CD4-positive, alpha-beta T cell treated with Interleukin-4 for 1 hour (primary cell): ENCODE measurements around the gene PRDM5.
"Not testable (repeated sequence)": the region's sequence is repeated elsewhere in the genome, so short reads cannot be mapped to it uniquely, and the experiment has no call there.

Experiments
- DNase-seq, 2 donors: peaks; one replicate each; pipeline ENCODE4 v3.0.0-alpha.2; 2020 to 2022

The PRDM5 gene

DNA sequence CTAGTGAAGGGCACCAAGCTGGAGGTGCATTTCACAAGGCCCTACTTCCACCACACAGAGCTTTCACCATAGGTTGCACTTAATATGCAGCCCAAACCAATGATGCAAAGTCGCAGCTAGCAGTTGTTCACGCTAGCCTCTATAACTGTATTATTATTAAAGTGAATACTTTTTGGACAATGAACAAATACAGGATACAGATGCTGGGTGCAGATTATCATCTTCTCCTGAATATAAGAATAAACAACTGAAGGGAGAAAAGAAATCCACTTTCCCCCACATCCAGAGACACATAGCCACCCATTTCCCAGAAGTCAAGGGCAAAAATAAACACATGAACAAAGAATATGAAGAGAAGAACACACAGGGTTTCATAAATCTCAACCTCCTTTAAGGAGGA is 107.2 kb downstream of the PRDM5 start:
- DNase-seq = no peak

DNA sequence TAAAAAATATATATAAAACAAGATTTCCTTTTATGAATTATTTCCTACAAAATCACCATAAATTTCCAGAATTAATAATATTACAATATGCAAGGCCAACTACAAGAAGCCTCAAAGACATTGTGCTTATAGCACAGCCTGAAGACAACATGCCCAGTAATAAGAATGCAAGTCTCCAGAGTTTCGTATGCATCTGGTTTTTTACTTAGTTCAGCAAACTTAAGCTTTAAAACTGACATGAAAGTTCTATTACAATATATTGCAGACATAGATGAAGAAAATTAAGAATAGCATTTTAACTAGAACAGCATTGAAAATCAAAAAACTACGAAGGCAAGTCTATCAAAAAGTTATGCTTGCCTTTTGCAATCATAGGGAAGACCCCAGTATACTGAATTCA is 107.6 kb downstream of the PRDM5 start:
- DNase-seq = no peak

DNA sequence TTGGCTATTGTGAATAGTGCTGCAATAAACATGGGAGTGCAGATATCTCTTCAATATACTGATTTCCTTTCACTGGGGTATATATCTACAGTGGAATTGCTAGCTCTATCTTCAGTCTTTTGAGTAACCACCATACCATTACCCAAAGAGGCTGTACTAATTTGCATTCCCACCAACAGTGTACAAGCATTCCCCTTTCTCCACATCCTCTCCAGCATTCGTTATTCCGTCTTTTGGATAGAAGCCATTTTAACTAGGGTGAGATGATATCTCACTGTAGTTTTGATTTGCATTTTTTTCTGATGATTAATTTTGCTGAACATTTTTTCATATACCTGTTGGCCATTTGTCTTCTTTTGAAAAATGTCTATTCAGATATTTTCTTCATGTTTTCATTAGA is 110.3 kb downstream of the PRDM5 start:
- DNase-seq = no peak

DNA sequence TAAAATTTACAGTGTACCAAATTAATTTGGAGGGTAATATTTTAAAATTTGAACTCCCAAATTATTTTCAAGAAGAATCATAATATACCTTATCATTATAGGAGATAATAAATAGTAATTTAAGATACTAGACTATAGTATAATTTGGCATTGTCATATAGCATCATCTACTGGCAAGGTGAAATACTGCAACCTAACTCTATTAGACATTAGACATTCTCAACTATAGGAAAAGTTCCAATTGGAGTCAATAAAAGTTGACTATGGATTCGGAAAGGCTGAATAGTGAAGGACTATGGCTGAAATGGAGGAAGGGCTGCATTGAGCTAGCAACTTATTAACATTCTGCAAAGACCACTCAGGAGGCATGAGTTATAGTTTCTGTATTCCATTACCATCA is 113.0 kb downstream of the PRDM5 start:
- no peak for DNase-seq

DNA sequence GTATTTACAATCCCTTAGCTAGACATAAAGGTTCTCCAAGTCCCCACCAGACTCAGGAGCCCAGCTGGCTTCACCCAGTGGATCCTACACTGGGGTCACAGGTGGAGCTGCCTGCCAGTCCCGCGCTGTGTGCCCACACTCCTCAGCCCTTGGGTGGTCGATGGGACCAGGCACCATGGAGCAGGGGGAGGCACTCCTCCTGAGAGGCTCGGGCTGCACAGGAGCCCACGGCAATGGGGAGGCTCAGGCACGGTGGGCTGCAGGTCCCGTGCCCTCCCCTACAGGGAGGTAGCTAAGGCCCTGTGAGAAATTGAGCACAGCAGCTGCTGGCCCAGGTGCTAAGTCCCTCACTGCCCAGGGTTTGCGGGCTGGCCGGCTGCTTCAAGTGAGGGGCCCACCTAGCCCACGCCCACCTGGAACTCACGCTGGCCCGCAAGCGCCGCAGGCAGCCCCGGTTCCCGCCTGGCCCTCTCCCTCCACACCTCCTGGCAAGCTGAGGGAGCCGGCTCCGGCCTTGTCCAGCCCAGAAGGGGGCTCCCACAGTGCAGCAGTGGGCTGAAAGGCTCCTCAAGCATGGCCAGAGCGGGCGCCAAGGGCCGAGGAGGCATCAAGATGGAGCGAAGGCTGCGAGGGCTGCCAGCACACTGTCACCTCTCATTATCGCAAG is 113.9 kb downstream of the PRDM5 start:
- no peak for DNase-seq

DNA sequence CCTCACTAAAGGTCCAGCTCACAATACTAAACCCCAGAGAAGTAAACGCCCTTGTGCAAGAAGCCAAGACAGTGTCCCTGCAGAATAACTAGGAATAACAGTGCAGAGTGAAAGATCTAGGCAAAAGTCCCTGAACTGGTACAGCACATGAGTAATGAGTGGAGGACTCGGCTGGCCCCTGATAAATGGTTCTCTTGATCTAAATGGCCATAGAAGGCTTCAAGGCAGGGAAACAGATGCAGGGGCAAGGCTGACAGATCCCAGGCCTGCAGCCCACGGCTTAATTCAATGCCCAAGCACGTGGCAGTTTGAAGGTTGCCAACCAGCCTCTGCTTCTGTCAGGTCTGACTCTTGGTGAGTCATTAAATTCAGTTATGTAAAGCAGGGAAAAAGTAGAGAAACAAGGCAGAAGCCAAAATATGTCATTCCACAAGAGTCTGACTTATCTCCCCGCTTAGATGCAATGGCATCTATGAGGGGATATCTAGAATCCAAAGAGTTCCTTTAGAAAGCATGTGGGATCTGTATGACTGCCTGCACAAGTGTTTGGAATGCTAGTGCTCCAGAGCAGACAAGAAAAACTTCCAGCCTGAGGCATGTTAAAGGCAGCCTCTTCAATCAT is 121.3 kb downstream of the PRDM5 start:
- no peak for DNase-seq

DNA sequence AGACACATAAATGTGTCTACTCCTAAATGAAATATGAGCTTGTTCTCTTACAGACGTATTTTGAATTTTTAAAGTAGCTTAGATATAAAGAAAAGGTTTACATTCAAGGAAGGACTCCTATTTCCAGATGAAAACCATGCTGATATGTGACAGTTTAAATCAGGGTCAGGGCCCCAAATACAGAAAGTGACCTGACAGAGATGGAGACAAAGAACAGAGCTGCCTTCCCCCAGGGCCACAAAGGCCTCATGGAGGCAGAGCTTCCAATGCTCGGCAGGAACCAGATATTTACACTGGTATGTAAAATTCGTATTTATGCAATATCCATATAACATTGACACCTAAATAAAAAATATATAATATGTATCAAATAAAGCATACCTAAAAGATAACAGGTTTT is 124.0 kb downstream of the PRDM5 start:
- no peak for DNase-seq

DNA sequence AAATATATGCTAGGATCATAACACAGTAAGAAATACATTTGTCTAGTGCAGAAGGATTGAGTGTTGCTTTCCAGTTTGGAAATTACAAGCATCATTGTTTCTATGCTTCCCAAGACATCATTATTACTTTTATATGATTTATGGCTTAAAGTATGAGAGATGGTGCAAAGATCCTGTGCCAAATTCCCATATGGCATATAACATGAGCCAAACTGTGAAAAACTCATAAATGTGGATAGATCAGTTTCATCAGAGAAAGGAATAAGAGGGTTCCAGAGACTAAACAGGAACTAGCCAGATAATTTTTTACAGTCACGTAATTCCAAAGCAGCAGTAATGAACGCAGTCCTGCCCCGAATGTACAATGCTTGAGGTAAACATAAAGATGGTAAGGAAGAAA is 126.3 kb downstream of the PRDM5 start:
- DNase-seq = no peak

DNA sequence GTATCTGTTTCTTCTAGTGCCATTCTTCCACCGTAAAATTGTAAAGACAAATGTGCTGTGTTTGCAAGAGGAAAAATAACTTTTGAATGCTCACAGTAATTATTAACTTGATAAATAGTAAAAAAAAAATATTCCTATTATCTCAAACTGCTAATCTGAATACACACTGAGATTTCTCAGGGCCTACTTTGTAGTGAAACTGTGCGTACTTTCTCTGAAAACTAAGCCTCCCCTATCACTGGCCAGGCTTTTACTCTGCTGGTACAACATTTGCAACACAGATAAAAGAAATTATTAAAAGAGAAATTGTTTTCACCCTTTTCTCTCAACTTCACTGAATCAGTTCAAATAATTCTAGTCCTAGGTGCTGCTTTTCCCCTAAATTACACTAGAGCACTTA is 137.3 kb downstream of the PRDM5 start:
- no peak for DNase-seq

DNA sequence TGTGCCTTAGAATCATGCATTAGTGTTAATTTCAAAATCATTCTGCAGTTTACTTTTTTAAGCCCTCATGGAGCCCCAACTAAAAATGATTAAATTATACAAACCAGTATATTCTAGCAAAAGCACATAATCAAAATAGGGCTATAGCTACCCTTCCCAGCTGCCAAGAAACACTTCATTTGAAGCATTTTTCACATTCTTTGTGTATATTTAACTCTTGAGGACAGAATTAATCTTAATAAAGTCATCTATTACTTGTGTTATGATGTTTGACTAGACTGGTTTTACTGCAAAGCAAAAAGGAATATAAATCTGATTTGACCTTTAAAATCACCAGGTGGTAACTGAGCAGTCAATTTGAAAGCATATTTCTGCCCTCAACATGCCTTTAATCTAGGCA is 145.1 kb downstream of the PRDM5 start:
- no peak for DNase-seq

DNA sequence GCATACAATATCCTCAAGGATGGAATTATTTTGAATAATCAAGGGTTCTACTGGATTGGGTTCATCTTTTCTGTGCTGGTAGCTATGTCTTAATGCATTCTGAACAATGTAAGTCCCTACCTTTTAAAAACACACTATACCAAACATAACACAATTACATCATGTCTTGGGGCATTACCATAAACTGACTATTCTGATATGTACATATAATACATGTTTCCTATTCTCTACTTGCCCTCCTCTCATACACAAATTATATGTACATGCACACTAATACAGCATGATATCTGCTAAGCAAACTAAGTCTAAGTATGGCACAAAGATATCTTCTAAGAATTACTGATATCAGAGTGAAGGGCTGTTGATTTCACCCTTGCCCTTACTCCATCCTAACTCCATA is 147.1 kb downstream of the PRDM5 start:
- no peak for DNase-seq

DNA sequence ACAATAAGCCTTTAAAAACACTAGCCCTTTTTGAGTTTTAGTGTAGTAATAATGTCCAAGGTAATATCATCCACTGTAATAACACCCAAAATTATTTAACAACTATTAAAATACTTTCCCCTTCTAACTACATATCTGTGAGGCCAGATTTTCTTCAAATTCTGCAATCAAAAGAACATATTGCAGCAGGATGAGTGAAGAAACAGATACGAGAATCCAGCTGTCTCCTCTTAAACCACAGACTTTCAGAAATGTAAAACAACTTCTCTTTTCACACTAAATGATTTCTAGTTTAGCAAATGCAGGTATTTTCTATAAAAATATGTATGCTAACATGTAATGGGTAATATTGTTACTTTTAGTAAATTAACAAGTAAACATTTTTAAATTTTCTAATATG is 148.9 kb downstream of the PRDM5 start:
- no peak for DNase-seq

DNA sequence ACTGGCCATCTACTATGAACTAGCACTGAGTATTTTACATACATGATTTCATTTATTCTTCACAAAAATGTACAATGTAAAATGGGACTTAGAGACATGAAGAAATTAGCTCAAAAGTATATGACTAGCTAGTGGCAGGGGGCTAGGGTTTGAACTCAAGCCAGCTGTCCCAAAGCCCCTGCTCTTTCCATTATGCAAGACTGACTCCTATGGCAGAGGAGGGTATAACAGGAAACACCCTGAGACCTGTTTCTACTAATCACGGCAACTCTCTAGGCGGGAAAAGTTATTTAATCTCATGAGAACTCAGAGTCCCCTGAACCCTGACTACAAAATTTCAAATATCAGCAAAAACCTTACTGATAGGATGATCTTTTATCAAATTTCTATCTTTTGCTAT is 150.6 kb downstream of the PRDM5 start:
- no peak for DNase-seq

DNA sequence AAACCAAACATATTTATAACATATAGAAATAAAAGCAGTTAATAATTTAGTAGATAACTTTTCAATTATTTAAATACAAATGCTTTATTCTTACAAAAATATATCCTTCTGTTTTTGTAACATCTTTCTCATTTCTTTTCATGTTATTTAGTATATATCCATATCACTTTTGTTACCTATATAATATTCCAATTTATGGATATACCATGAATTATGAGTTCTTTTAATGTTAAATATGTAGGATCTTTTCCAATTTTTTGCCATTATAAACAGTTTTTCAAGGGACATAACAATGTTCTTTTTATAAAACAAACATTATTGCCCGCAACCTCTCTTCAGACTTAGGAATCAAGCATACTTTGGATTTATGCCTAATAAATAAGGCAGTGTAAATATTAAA is 151.6 kb downstream of the PRDM5 start:
- no peak for DNase-seq

DNA sequence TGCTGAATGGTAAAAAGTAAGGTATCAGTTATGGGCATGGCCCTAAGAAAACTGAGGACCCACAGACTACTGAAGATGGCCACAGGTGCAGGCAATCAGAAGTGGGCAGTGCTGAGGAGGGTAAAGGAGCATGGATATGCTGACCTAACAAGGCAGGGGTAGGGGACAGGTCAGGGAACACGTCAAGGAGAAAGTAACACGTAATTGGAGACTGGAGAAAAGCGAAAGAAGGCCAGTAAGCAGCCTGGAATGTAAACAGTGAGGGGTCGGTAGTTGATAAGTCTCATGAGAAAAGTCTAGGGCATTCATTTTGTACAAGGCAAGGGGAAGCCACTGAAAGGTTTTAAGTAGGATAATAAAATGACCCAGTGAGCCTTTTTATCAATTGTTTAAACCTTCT is 153.3 kb downstream of the PRDM5 start:
- no peak for DNase-seq

DNA sequence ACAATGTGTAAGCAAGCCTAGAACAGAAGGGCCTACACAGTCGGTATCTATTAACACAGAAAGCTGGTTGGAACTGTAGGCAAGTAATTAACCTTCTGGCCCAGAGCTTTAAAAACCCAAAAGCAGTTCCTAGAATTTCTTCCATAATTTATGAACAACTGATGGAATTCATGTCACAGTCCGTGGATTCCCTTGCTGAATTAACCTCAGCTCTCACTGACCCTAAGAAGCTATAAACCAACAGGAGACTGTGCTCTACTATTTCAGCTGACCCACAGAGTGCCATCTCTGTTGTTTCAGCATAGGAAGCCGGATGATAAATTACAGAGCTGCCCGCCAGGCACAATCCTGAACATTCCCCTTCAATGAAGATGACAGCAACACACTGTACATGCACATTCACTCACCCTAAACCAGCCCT is 157.3 kb downstream of the PRDM5 start:
- no peak for DNase-seq

DNA sequence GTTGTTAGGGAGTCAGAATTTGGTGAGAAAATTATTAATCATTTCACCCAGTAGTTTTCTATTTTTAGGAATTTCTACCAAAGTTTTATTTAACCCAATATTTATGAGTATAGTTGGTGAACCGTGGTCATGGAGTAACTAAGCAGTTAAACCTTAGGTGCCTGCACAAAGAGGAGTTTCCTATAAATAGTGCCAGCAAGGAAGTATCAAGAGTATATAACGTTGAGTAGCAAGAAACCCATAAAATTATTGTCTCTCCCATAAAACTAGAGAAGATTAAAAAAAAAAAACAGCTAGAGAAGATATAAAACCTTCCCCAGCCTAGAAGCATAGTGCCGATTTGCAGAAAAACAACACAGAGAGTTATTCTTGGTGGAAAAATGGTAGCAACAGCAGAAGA is 158.9 kb downstream of the PRDM5 start:
- no peak for DNase-seq

DNA sequence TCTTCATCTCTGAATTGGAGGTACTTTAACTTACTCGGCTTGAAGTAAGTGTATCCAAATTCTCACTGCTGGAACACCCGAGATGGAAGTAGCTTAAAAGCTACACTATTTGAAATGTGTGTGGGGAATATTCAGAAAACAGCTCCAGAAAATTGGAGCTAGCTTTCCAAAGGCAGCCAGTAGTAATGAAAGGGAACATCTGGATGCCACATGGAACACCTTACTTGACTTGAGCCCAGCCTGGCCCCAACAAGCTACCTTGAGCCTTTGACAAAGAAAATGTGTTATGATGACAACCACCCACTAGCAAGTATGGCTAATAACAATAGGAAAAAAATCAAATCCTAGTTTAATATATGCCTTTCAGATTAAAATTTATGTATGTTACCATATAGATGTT is 161.5 kb downstream of the PRDM5 start:
- DNase-seq = no peak

DNA sequence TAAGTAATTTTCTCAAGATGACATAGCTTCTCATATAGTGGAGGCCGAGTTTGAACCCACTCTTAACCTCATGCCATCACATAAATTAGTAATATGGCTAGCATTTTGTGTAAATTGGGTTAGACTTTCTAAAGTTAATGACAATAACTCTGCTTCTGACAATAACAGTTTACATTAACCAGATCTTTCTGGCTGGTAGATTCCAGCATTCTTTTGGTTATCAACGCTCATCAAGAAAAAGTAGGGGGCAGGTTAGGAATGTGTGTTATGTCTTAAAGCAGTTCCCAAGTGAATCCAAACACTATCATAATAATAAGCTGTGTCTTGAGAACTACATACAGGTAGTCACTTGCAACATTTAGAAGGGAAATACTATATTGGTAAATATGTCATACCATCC is 162.5 kb downstream of the PRDM5 start:
- DNase-seq = no peak

DNA sequence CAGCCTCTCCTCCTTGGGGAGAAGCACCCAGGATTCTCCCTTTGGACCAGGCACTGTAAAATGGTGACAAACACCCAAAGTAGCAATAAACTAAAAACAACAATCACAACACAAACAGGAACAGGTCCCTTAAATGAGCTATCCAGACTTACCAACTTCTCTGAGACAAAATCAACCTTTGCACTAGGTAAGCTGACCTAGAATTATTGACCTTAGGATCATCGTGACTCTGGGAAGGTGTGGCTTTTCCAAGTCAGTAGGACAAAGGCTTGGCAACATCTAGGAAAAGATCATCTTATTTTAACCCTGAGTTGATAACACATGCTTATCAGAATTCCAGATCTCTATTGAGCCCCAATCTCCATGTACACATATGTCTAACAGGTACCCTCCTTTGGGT is 166.7 kb downstream of the PRDM5 start:
- no peak for DNase-seq

DNA sequence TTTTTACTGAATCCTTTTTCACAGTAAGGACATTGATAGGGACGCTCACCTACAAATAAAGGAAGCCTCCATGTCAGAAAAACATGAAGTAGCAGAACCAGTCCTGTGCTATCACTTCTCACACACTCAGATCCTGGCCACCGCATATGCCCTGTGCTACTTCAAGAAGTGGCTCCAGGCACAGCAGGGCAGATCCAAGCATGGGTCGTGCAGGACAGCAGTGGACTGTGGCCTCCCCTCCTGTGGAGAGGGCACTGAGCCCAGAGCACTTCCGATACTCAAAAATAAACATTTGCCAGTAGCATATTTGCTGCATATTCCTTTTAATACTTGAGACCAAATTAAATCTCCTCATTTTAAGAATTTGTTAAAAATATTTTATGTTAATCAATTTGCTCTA is 167.9 kb downstream of the PRDM5 start:
- no peak for DNase-seq

DNA sequence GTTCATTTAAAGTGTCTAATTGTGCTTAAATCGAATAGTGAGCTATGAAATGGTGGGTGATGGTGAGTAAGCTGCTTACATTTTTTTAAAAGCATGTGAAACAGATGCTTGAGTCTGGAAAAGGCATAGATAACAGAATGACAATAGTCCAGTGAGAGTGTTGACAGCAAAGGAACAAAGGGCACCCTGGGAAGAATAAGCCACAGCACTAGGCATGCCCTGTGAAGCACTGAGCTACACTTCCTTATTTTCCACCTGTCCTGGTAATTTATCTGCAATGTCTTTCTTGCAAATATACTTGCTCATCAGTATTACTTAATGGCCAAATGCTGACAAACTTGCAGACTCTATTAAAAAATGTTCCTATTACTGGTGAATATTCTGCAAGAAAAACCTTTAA is 168.7 kb downstream of the PRDM5 start:
- no peak for DNase-seq

DNA sequence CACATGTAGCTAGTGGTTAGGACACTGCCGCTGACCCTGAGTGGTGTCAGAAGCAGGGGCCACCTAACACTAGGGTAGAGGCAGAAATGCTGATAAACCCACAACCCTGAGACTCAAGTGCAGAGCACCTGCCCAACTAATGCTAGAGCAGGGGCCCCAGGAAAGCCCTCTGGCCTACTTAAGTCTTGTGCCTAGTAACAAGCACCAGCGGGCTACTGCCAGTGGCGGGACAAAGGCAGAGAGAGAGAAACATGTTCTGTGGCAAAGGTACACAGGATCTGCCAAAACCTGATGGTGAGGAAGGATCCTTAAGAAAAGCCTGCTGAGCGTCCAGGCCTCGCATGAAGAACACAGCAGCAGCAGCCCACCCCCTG is 172.4 kb downstream of the PRDM5 start:
- no peak for DNase-seq

DNA sequence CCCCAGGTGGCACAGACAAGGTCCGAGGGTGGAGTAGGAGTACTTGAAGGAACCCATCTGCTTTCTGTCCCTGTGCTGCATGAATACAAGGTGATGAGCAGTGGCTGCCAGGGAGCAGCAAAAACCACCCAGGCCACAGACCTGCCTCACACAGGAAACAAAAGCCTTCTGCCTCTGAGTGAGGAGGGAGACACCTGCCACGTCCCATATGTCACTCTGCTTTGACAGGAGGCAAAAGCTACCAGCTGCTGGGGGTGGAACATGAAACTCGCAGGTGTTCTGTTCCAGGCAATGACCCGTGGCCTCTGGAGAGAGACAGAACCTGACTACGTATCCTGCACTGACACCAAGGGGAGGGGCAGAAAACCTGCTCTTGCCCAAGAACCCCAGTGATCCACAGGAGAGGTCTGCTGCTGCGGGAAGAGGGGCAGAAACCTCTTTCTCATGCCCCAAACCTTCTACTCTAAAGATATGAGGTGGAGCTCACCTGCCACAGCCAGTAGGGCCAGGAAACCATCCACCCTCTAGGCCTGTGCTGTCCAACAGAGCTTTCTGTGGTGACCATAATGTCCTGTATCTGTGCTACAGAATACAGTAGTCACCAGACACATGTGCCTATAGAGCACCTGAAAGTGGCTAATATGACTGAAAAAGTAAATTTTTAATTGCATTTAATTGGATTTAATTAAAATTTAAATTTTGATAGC is 172.9 kb downstream of the PRDM5 start:
- peak in 1 of 2 donors; percentile 15 for DNase-seq

DNA sequence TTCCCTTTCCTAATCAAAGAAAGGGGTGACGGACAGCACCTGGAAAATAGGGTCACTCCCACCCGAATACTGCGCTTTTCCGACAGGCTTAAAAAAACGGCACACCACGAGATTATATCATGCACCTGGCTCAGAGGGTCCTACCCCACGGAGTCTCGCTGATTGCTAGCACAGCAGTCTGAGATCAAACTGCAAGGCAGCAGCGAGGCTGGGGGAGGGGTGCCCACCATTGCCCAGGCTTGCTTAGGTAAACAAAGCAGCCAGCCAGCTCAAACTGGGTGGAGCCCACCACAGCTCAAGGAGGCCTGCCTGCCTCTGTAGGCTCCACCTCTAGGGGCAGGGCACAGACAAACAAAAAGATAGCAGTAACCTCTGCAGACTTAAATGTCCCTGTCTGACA is 180.9 kb downstream of the PRDM5 start:
- not testable (repeated sequence) for DNase-seq
